Posterior vena cava (tissue), 2 donors: ENCODE results near the gene MAPKAP1. TPM values are rescaled to one million over a fixed set of nuclear protein-coding genes. Genes with fewer than 3 reads are reported as not detected.

Experiments used
- DNase-seq: peaks from one replicate; pipeline ENCODE4 v3.0.0-alpha.2; 2020; ENCODE audit warnings: low spot score
- intact Hi-C, 2 donors: fragments of 100-400 bp; cut with DNase I; formaldehyde crosslinking; loops; one replicate each; pipeline versions ENCODE4 v1.14.1 to v1.14.2; 2022 to 2023
- total RNA-seq, 2 donors: library from RNA; stranded (reverse); fragmentation: NEBNext Ultra II Directional; extraction: Animal tissue kit (Norgen Biotek cat#: 25700); gene quantifications; one replicate each; pipeline ENCODE4 v1.2.1, GENCODE V29; 2021
- donor health status: DM: yes; HTN: yes; CAD: no.
- donor health status: DM: yes; HTN: yes; CAD: no.

Gene MAPKAP1
- total RNA-seq, 2 donors from 2014 or later: 56.1 to 62.2 TPM

GRCh38 chr9:125630436-125630835 lies 76.6 kb downstream of the MAPKAP1 start:
- intact Hi-C loops: loop anchor here (2.0 to 5.0 kb wide), 2 partner anchors 223 to 224 kb away; no protein-coding TSS in a partner anchor
- no peak for DNase-seq

DNA sequence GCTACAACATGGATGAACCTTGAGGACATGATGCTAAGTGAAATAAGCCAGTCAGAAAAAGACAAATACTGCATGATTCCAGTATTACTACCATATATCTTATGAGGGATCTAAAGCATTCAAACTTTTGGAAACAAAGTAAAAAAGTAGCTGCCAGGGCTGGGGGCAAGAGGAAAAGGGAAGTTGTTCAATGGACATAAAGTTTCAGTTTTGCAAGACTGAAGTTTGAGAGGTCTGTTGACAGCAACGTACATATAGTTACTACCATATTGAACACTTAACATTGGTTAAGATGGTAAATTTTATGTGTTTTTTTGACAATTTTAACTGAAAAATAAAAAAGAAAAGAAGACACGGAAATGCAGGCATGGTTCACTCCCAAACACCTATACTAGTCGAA lies 77.6 kb downstream of the MAPKAP1 start:
- DNase-seq: no peak
- intact Hi-C loops: no loop called here

- intact Hi-C loops: no loop called here
- DNase-seq: no peak
These were observed 80.8 kb downstream of the MAPKAP1 start for GRCh38 chr9:125626187-125626586.

DNA sequence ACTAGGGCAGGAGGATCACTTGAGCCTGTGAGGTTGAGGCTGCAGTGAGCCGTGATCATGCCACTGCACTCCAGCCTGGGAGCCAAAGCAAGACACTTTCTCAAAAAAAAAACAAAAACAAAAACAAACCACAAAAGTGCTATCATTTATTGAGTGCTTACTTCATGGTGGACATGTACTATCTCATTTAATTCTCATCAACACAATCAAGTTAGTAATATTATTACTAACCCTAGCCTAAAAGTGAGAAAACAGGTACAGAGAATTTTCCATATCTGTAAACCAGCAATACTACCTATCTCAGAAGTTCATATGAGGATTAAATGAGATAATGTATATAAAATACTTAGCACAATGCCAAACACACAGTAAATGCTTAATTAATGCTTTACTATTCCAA lies 85.8 kb downstream of the MAPKAP1 start:
- no peak for DNase-seq
- intact Hi-C loops: no loop called here

DNA sequence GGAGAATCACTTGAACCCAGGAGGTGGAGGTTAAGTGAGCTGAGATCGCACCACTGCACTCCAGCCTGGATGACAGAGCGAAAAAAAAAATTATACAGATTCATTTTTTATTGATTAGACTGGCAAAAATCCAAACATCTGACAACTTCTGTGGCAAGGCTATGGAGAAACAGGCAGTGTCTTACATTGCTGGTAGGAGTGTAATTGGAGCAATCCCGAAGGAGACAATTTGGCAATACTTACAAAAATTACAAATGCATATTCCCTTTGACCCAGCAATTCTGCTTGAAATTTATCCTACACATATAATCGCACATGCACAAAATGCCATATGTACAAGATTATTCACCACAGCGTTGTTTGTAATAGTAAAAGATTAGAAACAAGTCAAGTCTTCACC lies 86.8 kb downstream of the MAPKAP1 start:
- no peak for DNase-seq
- intact Hi-C loops: no loop called here

GRCh38 chr9:125617087-125617486 lies 89.9 kb downstream of the MAPKAP1 start:
- intact Hi-C loops: no loop called here
- no peak for DNase-seq

- DNase-seq: no peak
- intact Hi-C loops: loop anchor here in 1 of 2 donors (5.0 kb wide), 1 partner anchor 44 kb away; no protein-coding TSS in a partner anchor
These were observed 93.9 kb downstream of the MAPKAP1 start for GRCh38 chr9:125613141-125613540.

GRCh38 chr9:125612616-125613015 lies 94.4 kb downstream of the MAPKAP1 start:
- intact Hi-C loops: loop anchor here in 1 of 2 donors (5.0 kb wide), 1 partner anchor 45 kb away; no protein-coding TSS in a partner anchor

GRCh38 chr9:125611121-125611765 lies 95.8 kb downstream of the MAPKAP1 start:
- no peak for DNase-seq
- intact Hi-C loops: loop anchor here in 1 of 2 donors (5.0 kb wide), 1 partner anchor 46 kb away; no protein-coding TSS in a partner anchor

More at GRCh38 chr9:125612616-125613015, 94.4 kb downstream of the MAPKAP1 start:
- no peak for DNase-seq

DNA sequence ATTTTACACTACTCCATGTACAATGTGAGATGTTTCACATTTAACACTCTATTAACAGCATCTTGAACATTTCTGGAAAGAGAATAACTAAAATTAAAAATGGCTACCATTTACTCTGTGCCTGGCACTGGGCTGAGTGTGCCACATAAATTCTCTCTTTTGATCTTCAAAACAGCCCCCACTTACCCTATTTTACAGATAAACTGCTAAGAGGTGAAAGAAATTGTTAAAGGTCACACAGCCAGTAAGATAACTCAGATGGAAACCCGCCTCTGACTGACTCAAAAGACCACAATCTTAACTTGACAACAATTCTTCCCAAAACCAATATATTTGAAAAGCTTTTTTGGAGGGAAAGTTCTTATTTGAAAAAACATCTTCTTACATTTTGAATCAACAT lies 97.3 kb downstream of the MAPKAP1 start:
- no peak for DNase-seq
- intact Hi-C loops: loop anchor here in 1 of 2 donors (5.0 kb wide), 1 partner anchor 48 kb away; no protein-coding TSS in a partner anchor

DNA sequence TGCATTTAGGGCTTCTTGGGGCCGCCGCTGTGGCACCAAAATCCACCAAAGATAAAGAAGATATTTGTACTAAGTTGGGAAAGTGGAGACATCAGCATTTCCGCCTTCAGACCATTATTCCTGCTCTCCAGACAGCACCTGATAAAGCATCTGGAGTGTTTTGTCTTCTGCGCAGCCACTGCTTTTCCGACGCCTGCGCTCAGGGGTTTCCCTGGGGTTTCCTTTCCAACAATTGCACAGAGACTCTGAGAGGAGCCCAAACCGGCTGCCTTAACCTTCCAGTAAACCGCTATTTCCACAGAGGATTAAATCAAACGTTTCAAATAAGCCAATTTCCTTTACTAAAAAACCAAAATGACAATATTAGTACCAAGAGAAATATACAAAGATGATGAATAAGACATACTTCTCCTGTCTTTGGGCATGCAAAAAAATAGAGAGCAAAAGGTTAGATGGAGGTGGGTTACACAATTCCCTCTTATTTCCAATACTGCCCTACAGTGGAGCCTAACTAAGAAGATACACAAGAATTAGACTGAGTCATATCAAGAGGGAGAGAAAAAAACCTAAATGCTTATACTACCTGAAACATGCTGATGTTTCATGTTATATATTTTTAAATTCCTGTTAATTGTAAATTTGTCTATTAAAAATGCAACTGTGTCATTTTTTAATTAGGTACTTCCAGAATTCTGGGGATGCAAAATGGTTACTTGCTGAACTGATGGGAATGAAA lies 98.4 kb downstream of the MAPKAP1 start:
- intact Hi-C loops: no loop called here
- no peak for DNase-seq

GRCh38 chr9:125604196-125604595 lies 102.8 kb downstream of the MAPKAP1 start:
- DNase-seq: no peak
- intact Hi-C loops: no loop called here

- DNase-seq: no peak
- intact Hi-C loops: no loop called here
These were observed 103.5 kb downstream of the MAPKAP1 start for GRCh38 chr9:125603478-125604021.

DNA sequence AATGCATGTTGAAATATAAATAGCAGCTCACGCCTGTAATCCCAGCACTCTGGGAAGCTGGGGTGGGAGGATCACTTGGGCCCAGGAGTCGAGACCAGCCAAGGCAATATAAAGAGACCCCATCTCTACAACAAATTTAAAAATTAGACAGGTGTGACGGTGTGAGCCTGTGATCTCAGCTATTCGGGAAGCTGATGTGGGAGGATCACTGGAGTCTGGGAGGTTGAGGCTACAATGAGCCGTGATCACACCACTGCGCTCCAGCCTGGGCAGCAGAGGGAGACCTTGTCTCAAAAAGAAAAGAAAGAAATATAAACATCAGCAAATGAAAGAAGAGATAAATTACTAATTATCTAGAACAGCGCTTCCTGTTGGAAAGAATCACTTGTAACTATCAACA lies 105.0 kb downstream of the MAPKAP1 start:
- DNase-seq: no peak
- intact Hi-C loops: no loop called here

GRCh38 chr9:125600194-125600593 lies 106.8 kb downstream of the MAPKAP1 start:
- intact Hi-C loops: no loop called here
- DNase-seq: no peak

DNA sequence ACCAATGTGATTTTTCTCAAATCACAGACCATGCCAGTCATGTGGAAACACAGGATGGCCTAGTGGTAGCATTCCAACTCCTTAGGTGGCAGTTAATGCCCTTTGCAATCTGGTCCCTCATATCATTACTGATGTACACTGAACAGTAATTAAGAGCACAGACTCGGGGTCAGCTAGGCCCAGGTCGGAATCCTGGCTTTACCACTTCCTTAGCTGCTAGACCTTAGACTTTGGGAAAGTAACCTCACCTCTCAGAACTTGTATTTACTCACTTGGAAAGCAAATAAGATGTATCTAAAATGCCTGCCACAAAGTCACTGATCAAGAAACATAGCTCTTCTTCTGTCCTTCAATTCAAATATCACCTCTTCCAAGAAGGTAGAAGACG lies 112.8 kb downstream of the MAPKAP1 start:
- DNase-seq: no peak
- intact Hi-C loops: no loop called here

- DNase-seq: no peak
- intact Hi-C loops: no loop called here
These were observed 113.3 kb downstream of the MAPKAP1 start for GRCh38 chr9:125593581-125594222.

- no peak for DNase-seq
- intact Hi-C loops: no loop called here
These were observed 115.1 kb downstream of the MAPKAP1 start for GRCh38 chr9:125591888-125592287.

GRCh38 chr9:125591245-125591644 lies 115.8 kb downstream of the MAPKAP1 start:
- no peak for DNase-seq
- intact Hi-C loops: no loop called here

DNA sequence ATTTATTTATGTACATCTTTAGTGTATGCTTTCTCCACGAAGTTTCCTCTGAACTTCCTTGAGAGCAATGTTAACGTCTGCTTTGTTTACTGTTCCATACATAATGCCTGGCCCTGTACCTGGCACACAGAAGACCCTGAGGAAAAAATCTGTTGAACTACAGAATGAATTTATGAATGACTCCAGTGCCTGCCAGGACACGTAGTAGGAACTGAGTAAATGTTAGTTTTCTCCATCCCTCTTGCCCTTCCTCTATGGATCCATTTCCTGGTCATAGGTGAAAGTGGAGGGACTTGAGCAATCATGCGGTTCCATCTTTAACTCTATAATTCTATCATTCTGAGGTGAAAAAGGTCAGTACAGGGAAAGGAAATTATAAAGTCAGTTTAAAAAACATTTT lies 117.7 kb downstream of the MAPKAP1 start:
- intact Hi-C loops: no loop called here
- DNase-seq: no peak
